ENCODE results near the gene GLRX5.

GLRX5 gene

DNA sequence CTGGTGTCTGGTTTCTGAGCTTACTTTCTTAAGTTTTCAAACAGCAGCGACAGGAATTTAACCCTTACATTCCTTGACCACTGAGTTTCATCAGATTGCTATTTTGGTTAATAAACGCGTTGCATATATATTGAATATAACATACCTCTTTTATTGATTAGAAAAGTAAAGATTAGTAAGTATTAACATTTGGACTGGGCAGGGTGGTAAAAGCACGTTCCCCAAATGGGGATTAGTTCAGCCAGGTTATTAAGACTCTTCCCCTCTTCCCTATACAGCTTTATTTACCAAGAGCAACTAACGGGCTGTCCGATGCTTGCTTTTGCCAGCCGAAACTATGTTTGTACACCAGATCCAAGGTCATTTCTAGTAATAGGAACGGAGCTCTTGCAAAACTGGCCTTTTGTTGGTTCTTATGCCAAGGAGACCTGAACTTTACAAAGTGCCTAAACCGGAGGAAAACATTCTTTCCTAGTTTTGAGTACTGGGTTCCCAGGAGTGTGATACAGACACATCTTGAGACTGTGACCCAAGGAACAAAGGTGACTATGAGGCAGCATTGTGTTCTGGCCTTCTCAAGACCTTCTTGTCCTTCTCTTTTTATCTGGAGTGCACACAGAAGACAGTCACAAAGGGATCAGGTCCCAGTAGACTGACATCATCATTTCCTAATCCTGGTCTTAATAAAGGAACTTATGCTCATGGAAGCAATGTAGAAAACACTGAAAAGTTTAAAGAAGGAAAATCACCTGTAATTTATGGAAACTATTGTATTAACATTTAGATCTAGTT lies 2.6 kb downstream of the GLRX5 start:
- H3K9me3 Mint-ChIP-seq, result no peaks in the 10 kb centered on the region
- H3K4me3 Mint-ChIP-seq, result no peak overlapping the region
- peaks cover 20% of the 10 kb centered on the region for H3K36me3 Mint-ChIP-seq (ENCODE audit: low read depth)
- peaks cover 35% of the 10 kb centered on the region for H3K4me1 Mint-ChIP-seq (ENCODE audit: low read depth)
- intact Hi-C loops (cut with micrococcal nuclease), result loop anchor here (10.0 kb wide), 1 partner anchor 967 kb away; the partner anchor contains the start of gene PAPOLA
- no peaks in the 10 kb centered on the region for H3K27me3 Mint-ChIP-seq
- H3K27ac Mint-ChIP-seq, result no peak overlapping the region

DNA sequence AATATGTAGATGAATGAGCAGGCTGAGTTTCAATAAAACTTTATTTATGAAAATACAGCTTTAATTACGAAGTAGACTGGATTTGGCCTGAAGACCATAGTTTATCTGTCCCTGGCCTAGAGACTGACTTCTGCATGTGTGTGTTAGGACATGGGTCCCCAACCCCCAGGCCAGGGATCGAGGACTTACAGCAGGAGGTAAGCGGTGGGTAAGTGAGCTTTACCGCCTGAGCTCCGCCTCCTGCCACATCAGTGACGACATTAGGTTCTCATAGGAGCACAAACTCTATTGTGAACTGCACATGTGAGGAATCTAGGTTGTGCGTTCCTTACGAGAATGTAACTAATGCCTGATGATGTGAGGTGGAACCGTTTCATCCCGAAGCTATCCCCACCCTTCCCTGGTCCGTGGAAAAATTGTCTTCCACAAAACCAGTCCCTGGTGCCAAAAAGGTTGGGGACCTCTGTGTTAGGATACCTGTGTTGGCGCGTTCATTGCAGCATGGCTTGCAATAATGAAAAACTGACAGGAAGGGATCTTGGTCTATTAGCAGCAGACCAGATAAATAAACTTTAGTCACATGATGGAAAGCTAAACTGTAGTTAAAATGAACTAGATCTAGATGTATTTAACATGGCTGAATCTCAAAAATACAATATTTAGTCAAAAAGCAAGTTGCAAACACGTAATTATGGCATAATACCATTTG lies 4.1 kb downstream of the GLRX5 start:
- no peaks in the 10 kb centered on the region for H3K27me3 Mint-ChIP-seq
- no peaks in the 10 kb centered on the region for H3K9me3 Mint-ChIP-seq
- intact Hi-C loops (cut with micrococcal nuclease), result loop anchor here (10.0 kb wide), 1 partner anchor 966 kb away; the partner anchor contains the start of gene PAPOLA
- H3K4me1 Mint-ChIP-seq (ENCODE audit: low read depth), result peaks cover 23% of the 10 kb centered on the region
- H3K27ac Mint-ChIP-seq, result no peak overlapping the region
- H3K4me3 Mint-ChIP-seq, result no peak overlapping the region
- peaks cover 22% of the 10 kb centered on the region for H3K36me3 Mint-ChIP-seq (ENCODE audit: low read depth)

DNA sequence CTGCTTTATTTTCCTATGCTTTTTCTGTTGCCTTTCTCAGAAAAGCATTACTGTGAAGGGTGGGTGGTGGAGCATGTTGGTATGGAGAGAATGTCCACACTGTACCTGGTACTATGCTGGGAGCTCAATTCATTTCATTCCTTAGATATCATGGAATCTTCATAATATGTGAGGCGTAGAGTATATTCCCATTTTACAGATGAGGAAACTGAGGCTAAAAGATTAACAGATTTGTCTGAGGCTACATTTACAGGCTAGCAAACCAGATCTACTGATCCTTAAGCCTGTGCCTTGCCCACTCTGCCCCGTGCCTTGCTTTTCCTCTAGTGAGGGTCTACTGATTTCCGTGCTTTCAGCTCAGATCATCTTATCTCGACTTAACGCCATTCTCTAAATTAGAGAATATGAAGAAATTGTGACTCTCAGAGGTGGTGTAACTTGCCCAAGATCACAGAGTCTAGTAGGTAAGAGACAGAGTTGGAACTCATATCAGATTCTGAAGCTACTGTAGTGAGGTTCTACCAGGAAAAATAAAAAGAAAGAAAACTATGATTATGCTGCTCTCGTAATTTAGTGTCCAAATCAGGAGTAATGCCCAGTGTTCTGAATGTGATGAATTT lies 5.5 kb downstream of the GLRX5 start:
- Mint-ChIP-seq H3K9me3 (no peaks in the 10 kb centered on the region), H3K4me3 (no peak overlapping the region), H3K36me3 (ENCODE audit: low read depth) (peaks cover 22% of the 10 kb centered on the region), H3K4me1 (ENCODE audit: low read depth) (peaks cover 32% of the 10 kb centered on the region), H3K27ac (no peak overlapping the region), H3K27me3 (no peaks in the 10 kb centered on the region)
- intact Hi-C loops (cut with micrococcal nuclease), result no loop called here

DNA sequence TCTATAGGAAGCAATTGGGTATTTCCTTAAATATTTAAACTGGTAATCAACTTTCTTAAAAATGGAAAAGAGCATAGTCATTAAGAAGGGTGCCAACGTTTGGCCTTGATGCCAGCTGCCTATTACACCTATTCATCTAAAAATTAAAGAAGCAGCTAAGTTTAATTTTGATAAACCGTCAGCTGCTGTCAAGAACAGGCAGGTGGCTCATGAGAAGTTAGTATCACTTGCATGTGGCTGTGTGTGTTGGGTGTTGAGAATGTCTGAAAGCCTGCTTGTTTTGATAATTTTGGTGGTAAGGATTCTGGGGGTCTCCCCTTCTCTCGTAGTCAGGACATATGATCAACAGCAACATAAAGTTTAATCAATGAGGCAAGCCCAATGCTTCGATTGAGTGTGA lies 6.5 kb downstream of the GLRX5 start:
- Mint-ChIP-seq H3K27ac (no peak overlapping the region), H3K4me3 (no peak overlapping the region), H3K36me3 (ENCODE audit: low read depth) (peaks cover 18% of the 10 kb centered on the region), H3K4me1 (ENCODE audit: low read depth) (peaks cover 23% of the 10 kb centered on the region), H3K9me3 (no peaks in the 10 kb centered on the region), H3K27me3 (no peaks in the 10 kb centered on the region)
- intact Hi-C loops (cut with micrococcal nuclease), result no loop called here

DNA sequence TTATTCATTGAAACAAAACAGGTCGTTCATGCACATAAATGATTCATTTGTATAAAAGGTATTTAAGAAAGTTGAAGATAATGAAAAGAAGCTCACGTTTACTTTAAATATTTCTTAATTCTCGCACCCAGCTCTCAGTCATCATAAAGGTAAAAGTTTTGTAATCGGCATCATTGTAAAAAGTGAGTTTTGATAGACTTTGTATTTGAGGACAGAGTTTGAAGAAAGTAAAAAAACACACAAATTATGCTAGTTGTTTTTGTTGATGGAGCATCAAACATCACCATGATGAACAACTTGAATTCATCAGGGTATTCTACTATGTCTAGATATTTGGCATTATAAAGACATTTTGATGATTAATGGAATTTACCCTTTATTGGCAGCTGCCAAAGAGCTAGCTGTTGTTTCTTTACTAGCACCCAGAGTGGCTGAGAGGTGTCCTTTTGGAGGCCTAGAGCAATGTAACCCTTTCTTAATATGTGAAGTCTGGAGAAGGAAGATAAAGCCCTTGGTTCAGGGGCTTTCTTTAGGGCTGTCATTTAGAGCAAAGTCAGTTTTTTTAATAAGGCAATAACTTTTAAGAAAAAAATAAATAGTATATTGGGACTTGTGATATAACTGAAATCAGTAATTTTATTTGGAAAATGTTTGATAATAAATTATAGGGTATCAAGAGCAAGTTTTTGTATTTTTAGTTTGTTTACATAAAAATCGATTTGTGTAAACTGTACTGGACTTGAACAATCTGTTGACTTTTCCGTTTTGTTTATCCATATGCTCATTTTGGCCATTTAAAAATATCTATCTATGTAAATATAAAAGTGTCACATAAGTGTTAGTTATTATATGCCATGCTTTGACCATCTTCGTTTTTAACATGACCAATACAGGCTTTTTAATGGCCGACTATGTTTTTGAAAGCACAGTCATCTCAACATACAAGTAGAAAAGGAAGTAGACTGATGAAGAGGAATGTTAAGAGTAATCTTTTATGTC lies 7.4 kb downstream of the GLRX5 start:
- Mint-ChIP-seq H3K4me1 (ENCODE audit: low read depth) (peaks cover 20% of the 10 kb centered on the region), H3K4me3 (no peak overlapping the region), H3K36me3 (ENCODE audit: low read depth) (peaks cover 18% of the 10 kb centered on the region), H3K27me3 (no peaks in the 10 kb centered on the region), H3K27ac (no peak overlapping the region), H3K9me3 (no peaks in the 10 kb centered on the region)
- intact Hi-C loops (cut with micrococcal nuclease), result no loop called here

DNA sequence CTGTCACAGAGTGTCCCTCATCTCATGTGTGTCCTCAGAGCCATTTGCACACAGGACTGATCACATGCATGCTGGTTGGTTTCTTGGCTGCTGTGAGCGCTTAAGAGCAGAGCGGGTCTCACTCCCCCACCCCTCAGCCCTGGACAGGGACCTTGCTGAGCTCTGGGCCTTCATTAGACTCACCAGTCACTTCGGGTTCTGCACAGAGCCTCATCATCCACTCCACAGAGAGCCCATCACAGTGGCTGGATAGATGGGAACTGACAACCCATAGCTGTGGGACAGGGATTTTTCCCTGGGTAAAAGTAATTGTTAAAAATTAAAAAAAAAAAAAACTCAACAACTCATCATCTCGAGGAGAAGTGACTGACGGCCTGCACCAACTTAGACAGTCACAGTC lies 8.2 kb downstream of the GLRX5 start:
- Mint-ChIP-seq H3K27ac (no peak overlapping the region), H3K27me3 (no peaks in the 10 kb centered on the region), H3K4me1 (ENCODE audit: low read depth) (peaks cover 13% of the 10 kb centered on the region), H3K4me3 (no peak overlapping the region), H3K9me3 (no peaks in the 10 kb centered on the region), H3K36me3 (ENCODE audit: low read depth) (peaks cover 18% of the 10 kb centered on the region)
- intact Hi-C loops (cut with micrococcal nuclease), result no loop called here

DNA sequence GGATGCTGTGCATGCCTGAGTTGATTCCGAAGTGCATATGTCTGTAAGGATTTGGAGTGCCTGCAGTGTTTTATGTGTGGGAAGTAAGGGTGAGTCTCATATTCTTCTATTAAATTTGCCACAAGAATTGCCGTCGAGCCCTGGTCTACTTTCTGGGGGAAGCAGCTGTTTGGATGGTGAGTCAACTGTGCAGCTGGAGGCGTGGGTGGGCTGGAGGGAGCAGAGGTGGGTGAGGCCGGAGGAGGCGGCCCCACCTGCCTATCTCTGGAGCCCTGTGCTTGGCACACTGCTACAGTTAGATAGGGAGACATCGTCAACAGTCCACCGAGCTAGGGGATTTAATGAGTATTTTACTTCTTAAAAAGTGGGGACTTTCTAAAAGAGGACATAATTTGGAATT lies 9.7 kb downstream of the GLRX5 start:
- Mint-ChIP-seq H3K27me3 (no peaks in the 10 kb centered on the region), H3K4me1 (ENCODE audit: low read depth) (peaks cover 13% of the 10 kb centered on the region), H3K27ac (no peak overlapping the region), H3K36me3 (ENCODE audit: low read depth) (peaks cover 23% of the 10 kb centered on the region), H3K4me3 (no peak overlapping the region), H3K9me3 (no peaks in the 10 kb centered on the region)
- intact Hi-C loops (cut with micrococcal nuclease), result no loop called here

DNA sequence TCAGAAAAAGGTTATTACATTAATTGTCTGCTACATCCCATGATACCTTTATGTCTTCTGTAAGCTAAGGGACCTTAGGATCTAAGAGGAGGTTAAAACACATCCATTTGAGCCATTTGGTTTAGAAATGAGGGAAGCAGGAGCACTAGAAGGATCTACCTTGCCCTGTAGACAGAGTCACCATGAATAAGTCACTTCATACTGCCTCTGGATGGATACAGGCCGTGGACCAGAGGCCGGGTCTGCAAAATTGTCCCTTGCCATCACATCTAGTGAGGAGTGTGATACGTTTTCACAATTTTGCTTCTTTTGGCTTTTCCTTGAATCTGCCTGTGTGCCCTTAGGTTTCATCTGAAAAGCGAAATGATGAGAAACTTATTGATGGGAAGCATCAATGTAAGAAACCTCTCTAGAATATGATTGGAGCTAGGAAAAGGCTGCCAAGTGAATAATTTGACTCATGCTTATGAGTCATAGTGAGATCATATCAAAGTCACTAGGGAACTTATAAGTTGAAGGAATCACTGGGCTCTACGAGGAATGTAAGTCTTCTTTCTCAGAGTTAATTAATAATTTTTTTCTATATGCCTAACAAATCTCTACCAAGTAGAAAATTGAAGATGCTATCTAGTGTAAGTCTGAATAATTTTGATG lies 10.8 kb downstream of the GLRX5 start:
- intact Hi-C loops (cut with micrococcal nuclease), result no loop called here
- no peaks in the 10 kb centered on the region for H3K27me3 Mint-ChIP-seq
- H3K4me3 Mint-ChIP-seq, result no peak overlapping the region
- no peak overlapping the region for H3K27ac Mint-ChIP-seq
- peaks cover 23% of the 10 kb centered on the region for H3K36me3 Mint-ChIP-seq (ENCODE audit: low read depth)
- H3K4me1 Mint-ChIP-seq (ENCODE audit: low read depth), result peaks cover 13% of the 10 kb centered on the region
- H3K9me3 Mint-ChIP-seq, result no peaks in the 10 kb centered on the region

DNA sequence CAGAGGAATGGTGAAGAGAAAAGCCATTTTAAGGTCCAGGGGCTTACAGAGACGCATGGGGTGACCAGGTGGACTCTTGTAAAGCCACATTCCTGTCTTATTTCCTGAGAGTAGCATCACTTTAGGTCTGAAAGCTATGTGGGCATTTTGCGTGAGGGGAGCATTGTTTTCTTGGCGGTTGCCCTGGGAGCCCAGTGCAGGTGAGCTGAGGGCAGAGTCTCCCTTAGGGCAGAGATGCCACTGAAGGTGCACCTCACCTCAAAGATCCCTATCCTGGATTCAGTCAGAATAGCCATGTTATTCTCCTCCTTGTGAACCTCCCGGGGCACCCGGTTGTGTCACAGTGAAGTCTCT lies 12.4 kb downstream of the GLRX5 start:
- Mint-ChIP-seq H3K27me3 (no peaks in the 10 kb centered on the region), H3K9me3 (no peaks in the 10 kb centered on the region), H3K4me3 (no peak overlapping the region), H3K36me3 (ENCODE audit: low read depth) (peaks cover 23% of the 10 kb centered on the region), H3K4me1 (ENCODE audit: low read depth) (peaks cover 13% of the 10 kb centered on the region), H3K27ac (no peak overlapping the region)
- intact Hi-C loops (cut with micrococcal nuclease), result no loop called here

DNA sequence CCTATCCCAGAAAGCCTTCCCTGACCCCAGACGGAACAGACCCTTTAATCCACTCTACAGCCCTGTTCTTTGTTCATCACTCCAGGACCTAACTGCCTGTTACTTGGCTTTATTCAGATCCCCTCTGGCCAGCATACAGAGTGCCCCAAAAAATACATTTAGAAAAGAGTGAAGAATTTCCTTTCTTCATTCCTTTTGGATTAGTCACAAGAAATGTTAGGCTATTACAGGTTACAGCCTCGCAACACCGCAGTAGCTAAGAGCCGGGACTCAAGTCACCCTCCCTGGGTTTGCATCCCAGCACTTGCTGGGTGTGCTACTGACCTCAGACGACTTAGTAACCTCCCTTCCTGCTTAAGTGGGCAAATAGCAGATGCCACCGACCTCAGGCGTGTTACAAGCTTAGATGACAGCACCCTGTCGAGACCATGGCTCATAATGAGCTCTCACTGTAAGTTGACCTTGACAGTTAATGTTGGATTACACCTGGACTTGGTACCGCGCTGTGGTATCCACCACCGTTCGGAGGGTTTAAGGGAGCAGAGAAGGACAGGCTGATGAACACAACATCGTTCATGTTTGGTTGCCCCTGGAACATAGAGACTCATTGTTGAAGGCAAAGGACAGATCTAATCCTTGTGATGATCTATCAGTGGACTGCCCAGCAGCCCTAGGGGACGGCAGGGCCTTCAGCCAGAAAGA lies 12.9 kb downstream of the GLRX5 start:
- intact Hi-C loops (cut with micrococcal nuclease), result no loop called here
- Mint-ChIP-seq H3K9me3 (no peaks in the 10 kb centered on the region), H3K27me3 (no peaks in the 10 kb centered on the region), H3K27ac (no peak overlapping the region), H3K4me1 (ENCODE audit: low read depth) (peaks cover 13% of the 10 kb centered on the region), H3K4me3 (no peak overlapping the region), H3K36me3 (ENCODE audit: low read depth) (peaks cover 23% of the 10 kb centered on the region)

DNA sequence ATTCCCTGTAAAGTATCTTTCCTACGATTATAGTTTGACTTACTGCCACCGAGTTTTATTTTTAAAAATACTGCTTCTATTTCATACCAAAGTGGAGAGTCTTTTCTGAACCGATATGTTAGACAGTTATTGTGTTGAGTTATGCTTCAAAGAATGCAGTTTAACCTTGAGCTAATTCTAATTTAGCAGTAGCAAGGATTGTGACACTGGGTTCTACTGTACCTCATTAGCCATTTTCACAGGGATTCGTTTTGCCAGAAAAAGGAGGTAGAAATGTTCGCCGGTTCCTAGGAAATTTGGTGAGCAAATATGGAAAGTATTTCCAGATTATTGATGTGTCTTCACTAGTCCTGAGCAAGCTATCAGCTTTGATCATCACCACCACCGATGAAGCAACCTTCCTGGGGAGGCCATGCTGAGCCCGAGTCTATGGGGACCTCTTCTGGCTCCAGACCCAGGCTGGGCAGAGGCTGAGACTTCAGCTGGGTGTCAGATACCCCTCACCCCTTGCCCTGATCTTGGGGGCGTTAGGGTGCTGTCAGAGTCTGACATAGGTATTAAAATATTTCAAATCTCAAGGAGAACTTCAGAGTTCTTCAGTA lies 13.6 kb downstream of the GLRX5 start:
- peaks cover 23% of the 10 kb centered on the region for H3K36me3 Mint-ChIP-seq (ENCODE audit: low read depth)
- intact Hi-C loops (cut with micrococcal nuclease), result no loop called here
- H3K4me3 Mint-ChIP-seq, result no peak overlapping the region
- no peak overlapping the region for H3K27ac Mint-ChIP-seq
- no peaks in the 10 kb centered on the region for H3K9me3 Mint-ChIP-seq
- H3K27me3 Mint-ChIP-seq, result no peaks in the 10 kb centered on the region
- peaks cover 13% of the 10 kb centered on the region for H3K4me1 Mint-ChIP-seq (ENCODE audit: low read depth)

Measured in dendritic cell treated with granulocyte-macrophage colony-stimulating factor and Interleukin-4, amounts not matched to agents 40 ng/mL and 50 ng/mL, for 4 days (primary cell).